Measurements from ENCODE around the gene RASL10B.
"Not testable (repeated sequence)": the region's sequence is repeated elsewhere in the genome, so short reads cannot be mapped to it uniquely, and the experiment has no call there.

The RASL10B gene

GRCh38 chr17:35745749-35746320 is 14.4 kb downstream of the RASL10B start:
- Mint-ChIP-seq H3K4me3 (no peak overlapping the region), H3K4me1 (peaks cover 48% of the 10 kb centered on the region), H3K9me3 (no peaks in the 10 kb centered on the region), H3K27ac (no peak overlapping the region), H3K27me3 (peaks cover 69% of the 10 kb centered on the region)
- no peak for ATAC-seq
- no peak for DNase-seq

- H3K4me1 Mint-ChIP-seq = peaks cover 43% of the 10 kb centered on the region
- peaks cover 69% of the 10 kb centered on the region for H3K27me3 Mint-ChIP-seq
- ATAC-seq (peak; percentile 88), DNase-seq (peak; percentile 79)
- H3K4me3 Mint-ChIP-seq = peak overlapping the region in 1 of 2 donors; percentile 60
- no peaks in the 10 kb centered on the region for H3K9me3 Mint-ChIP-seq
- H3K27ac Mint-ChIP-seq = peak overlapping the region in 1 of 2 donors; percentile 54
Observed at GRCh38 chr17:35747540-35748017, 16.1 kb downstream of the RASL10B start.

- DNase-seq = peak in 1 of 2 donors; percentile 17
Observed at GRCh38 chr17:35748341-35748841, 17.0 kb downstream of the RASL10B start.

GRCh38 chr17:35748979-35749378 is 17.5 kb downstream of the RASL10B start:
- H3K9me3 Mint-ChIP-seq = no peaks in the 10 kb centered on the region
- ATAC-seq (no peak), DNase-seq (no peak)
- peaks cover 43% of the 10 kb centered on the region for H3K4me1 Mint-ChIP-seq
- H3K27ac Mint-ChIP-seq = no peak overlapping the region
- H3K27me3 Mint-ChIP-seq = peaks cover 64% of the 10 kb centered on the region
- H3K4me3 Mint-ChIP-seq = peak overlapping the region; percentile 12 to 42

More at GRCh38 chr17:35748341-35748841, 17.0 kb downstream of the RASL10B start:
- Mint-ChIP-seq H3K27ac (peak overlapping the region in 1 of 2 donors; percentile 42), H3K4me1 (peaks cover 43% of the 10 kb centered on the region), H3K4me3 (peak overlapping the region in 1 of 2 donors; percentile 60), H3K27me3 (peaks cover 69% of the 10 kb centered on the region), H3K9me3 (no peaks in the 10 kb centered on the region)
- peak; percentile 14 for ATAC-seq

- no peak for ATAC-seq
- DNase-seq = no peak
- Mint-ChIP-seq H3K27me3 (peaks cover 56% of the 10 kb centered on the region), H3K9me3 (no peaks in the 10 kb centered on the region), H3K4me3 (peak overlapping the region; percentile 36 to 70), H3K27ac (no peak overlapping the region), H3K4me1 (peaks cover 43% of the 10 kb centered on the region)
Observed at GRCh38 chr17:35749560-35750412, 18.3 kb downstream of the RASL10B start.

- peak overlapping the region; percentile 30 to 70 for H3K4me3 Mint-ChIP-seq
- H3K9me3 Mint-ChIP-seq = no peaks in the 10 kb centered on the region
- ATAC-seq (no peak), DNase-seq (no peak)
- H3K27me3 Mint-ChIP-seq = peaks cover 56% of the 10 kb centered on the region
- H3K4me1 Mint-ChIP-seq = peaks cover 43% of the 10 kb centered on the region
- no peak overlapping the region for H3K27ac Mint-ChIP-seq
Observed at GRCh38 chr17:35750526-35751395, 19.3 kb downstream of the RASL10B start.

GRCh38 chr17:35751541-35751940 is 20.1 kb downstream of the RASL10B start:
- not testable (repeated sequence) for H3K9me3 Mint-ChIP-seq, DNase-seq, ATAC-seq, H3K4me3 Mint-ChIP-seq
- Mint-ChIP-seq H3K4me1 (peaks cover 43% of the 10 kb centered on the region), H3K27me3 (peaks cover 56% of the 10 kb centered on the region), H3K27ac (peak overlapping the region in 1 of 2 donors; percentile 44)

- H3K9me3 Mint-ChIP-seq = no peaks in the 10 kb centered on the region
Observed at GRCh38 chr17:35752471-35752870, 21.0 kb downstream of the RASL10B start.

GRCh38 chr17:35752945-35753764 is 21.7 kb downstream of the RASL10B start, which contains the start of gene GAS2L2:
GAS2L2 (minus strand) TSS chr17:35753239; CDS start chr17:35752850, 389 bp downstream.
- DNase-seq (no peak), ATAC-seq (no peak)
- H3K4me1 Mint-ChIP-seq = peaks cover 32% of the 10 kb centered on the region
- H3K9me3 Mint-ChIP-seq = no peaks in the 10 kb centered on the region
- peaks cover 53% of the 10 kb centered on the region for H3K27me3 Mint-ChIP-seq
- H3K27ac Mint-ChIP-seq = peak within 1 kb of the TSS in 1 of 2 donors; percentile 39
- no peak within 1 kb of the TSS for H3K4me3 Mint-ChIP-seq

More at GRCh38 chr17:35752471-35752870, 21.0 kb downstream of the RASL10B start:
- ATAC-seq = no peak
- H3K4me1 Mint-ChIP-seq = peaks cover 38% of the 10 kb centered on the region
- no peak overlapping the region for H3K4me3 Mint-ChIP-seq
- peaks cover 56% of the 10 kb centered on the region for H3K27me3 Mint-ChIP-seq
- no peak for DNase-seq
- H3K27ac Mint-ChIP-seq = no peak overlapping the region

- Mint-ChIP-seq H3K9me3 (no peaks in the 10 kb centered on the region), H3K4me3 (no peak overlapping the region), H3K27ac (no peak overlapping the region), H3K27me3 (peaks cover 12% of the 10 kb centered on the region), H3K4me1 (no peaks in the 10 kb centered on the region)
- no peak for DNase-seq
- ATAC-seq = no peak
Observed at GRCh38 chr17:35757243-35757642, 25.8 kb downstream of the RASL10B start.

- Mint-ChIP-seq H3K27ac (no peak within 1 kb of the TSS), H3K27me3 (no peaks in the 10 kb centered on the region), H3K9me3 (no peaks in the 10 kb centered on the region), H3K4me1 (peaks cover 14% of the 10 kb centered on the region), H3K4me3 (no peak within 1 kb of the TSS)
- ATAC-seq (no peak), DNase-seq (no peak)
Observed at GRCh38 chr17:35760587-35760986, 29.1 kb downstream of the RASL10B start, which contains the start of gene C17orf50. C17orf50 (plus strand) TSS chr17:35760887; CDS start chr17:35760942, 55 bp downstream.

GRCh38 chr17:35761601-35762000 is 30.2 kb downstream of the RASL10B start:
- Mint-ChIP-seq H3K9me3 (no peaks in the 10 kb centered on the region), H3K27me3 (no peaks in the 10 kb centered on the region), H3K27ac (no peak overlapping the region), H3K4me1 (peaks cover 14% of the 10 kb centered on the region), H3K4me3 (no peak overlapping the region)
- DNase-seq (no peak), ATAC-seq (no peak)

GRCh38 chr17:35763767-35764122 is 32.3 kb downstream of the RASL10B start:
- DNase-seq = no peak
- no peak overlapping the region for H3K27ac Mint-ChIP-seq
- ATAC-seq = no peak
- peak overlapping the region; percentile 89 to 98 for H3K4me3 Mint-ChIP-seq
- no peaks in the 10 kb centered on the region for H3K27me3 Mint-ChIP-seq
- H3K4me1 Mint-ChIP-seq = peaks cover 14% of the 10 kb centered on the region
- H3K9me3 Mint-ChIP-seq = no peaks in the 10 kb centered on the region

Measured in stimulated activated naive CD8-positive, alpha-beta T cell treated with anti-CD3 and anti-CD28 coated beads, Interleukin-15, amount 100 ng/mL, for 72 hours (primary cell).